Endodermal cell (in vitro differentiated cells): ENCODE results near the gene CCNK. TPM values are rescaled to one million over a fixed set of nuclear protein-coding genes. Genes with fewer than 3 reads are reported as not detected.

ENCODE experiments used
- DNase-seq: peaks from one replicate; pipeline ENCODE4 v3.0.0-alpha.2; 2017
- H3K27ac ChIP-seq: 2 replicates; pipeline ENCODE4 v1.5.1; 2013; ENCODE audit warnings: mild to moderate bottlenecking, low read depth, low read length, moderate library complexity
- H3K27me3 ChIP-seq: 2 replicates; pipeline ENCODE4 v1.6.1; 2013; ENCODE audit warnings: mild to moderate bottlenecking, low read length, moderate library complexity; ENCODE audit not compliant: insufficient read depth, control insufficient read depth, poor library complexity, severe bottlenecking
- H3K36me3 ChIP-seq: 2 replicates; pipeline ENCODE4 v1.7.0; 2013; ENCODE audit warnings: mild to moderate bottlenecking, low read length, moderate library complexity; ENCODE audit not compliant: control insufficient read depth, insufficient read depth
- H3K4me1 ChIP-seq: one replicate; pipeline ENCODE4 v1.7.0; 2013; ENCODE audit warnings: low read length; ENCODE audit not compliant: control insufficient read depth, insufficient read depth
- H3K4me3 ChIP-seq: 2 replicates; pipeline ENCODE4 v1.5.1; 2013; ENCODE audit warnings: mild to moderate bottlenecking, low read length, moderate library complexity
- H3K9ac ChIP-seq: 2 replicates; pipeline ENCODE4 v1.6.1; 2013; ENCODE audit warnings: mild to moderate bottlenecking, low read length, moderate library complexity; ENCODE audit not compliant: poor library complexity, severe bottlenecking; ENCODE audit errors: extremely low read depth
- H3K9me3 ChIP-seq: 2 replicates; pipeline ENCODE4 v1.6.1; 2013; ENCODE audit warnings: mild to moderate bottlenecking, low read length, moderate library complexity; ENCODE audit not compliant: control insufficient read depth
- H3K27ac Mint-ChIP-seq: 2 replicates; pipeline ENCODE4 v1.8.0; 2020; ENCODE audit warnings: mixed read lengths
- H3K27me3 Mint-ChIP-seq: 2 replicates; pipeline ENCODE4 v1.8.0; 2021; ENCODE audit warnings: mild to moderate bottlenecking, mixed read lengths; ENCODE audit not compliant: insufficient read depth
- H3K36me3 Mint-ChIP-seq: 2 replicates; pipeline ENCODE4 v1.8.0; 2020; ENCODE audit warnings: low read depth, mixed read lengths
- H3K4me1 Mint-ChIP-seq: 2 replicates; pipeline ENCODE4 v1.8.0; 2020; ENCODE audit warnings: mixed read lengths
- H3K4me3 Mint-ChIP-seq: 2 replicates; pipeline ENCODE4 v1.8.0; 2020; ENCODE audit warnings: mild to moderate bottlenecking, moderate library complexity, mixed read lengths
- H3K9me3 Mint-ChIP-seq: 2 replicates; pipeline ENCODE4 v1.8.0; 2020; ENCODE audit warnings: mild to moderate bottlenecking, mixed read lengths
- CTCF ChIP-seq: fragments of 200-600 bp; sonication (generic); conservative IDR thresholded peaks from 2 replicates; pipeline ENCODE4 v1.5.0; 2021; ENCODE audit warnings: antibody characterized with exemption, mild to moderate bottlenecking
- WGBS, 2 experiments: methylation state at CpG; one replicate each; pipeline versions ENCODE4 v1.1.5 to v1.1.7; 2013; ENCODE audit warnings: missing lambda C conversion rate in 2 of 2, mixed read lengths in 1 of 2; ENCODE audit not compliant: insufficient coverage in 1 of 2, insufficient read length in 1 of 2; 5-methylcytosine and 5-hydroxymethylcytosine counted together
- total RNA-seq, 2 donors: library from RNA; stranded (reverse); fragmentation: NEBNext Ultra II Directional in 1 of 2; extraction: Animal tissue kit (Norgen Biotek cat#: 25700) in 1 of 2; gene quantifications; 2 replicates in 1 of 2; 3 replicates in 1 of 2; pipeline ENCODE4 v1.2.1, GENCODE V29; 2021

Gene CCNK
- total RNA-seq, 2 donors from 2014 or later = 71.5 to 77.1 TPM

DNA sequence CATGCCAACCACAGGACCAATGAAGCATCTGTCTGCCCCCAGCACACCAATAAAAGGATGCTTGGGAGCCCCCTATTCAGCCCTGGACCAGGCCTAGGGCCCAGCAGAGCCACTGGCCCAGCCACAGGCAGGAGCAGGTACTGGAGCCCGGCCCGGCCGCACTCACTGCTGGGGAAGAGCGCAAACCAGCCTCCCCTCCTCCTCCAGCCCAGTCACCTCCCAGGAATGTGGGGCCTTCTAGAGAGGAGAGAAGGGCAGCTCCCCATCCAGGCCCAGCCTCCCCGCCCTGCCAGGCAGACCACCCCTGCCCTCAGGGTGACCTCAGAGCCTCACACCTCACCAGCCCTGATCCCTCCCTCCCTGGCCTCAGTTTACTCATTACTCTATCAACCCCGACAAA is 56.2 kb downstream of the CCNK start:
- WGBS, 2 experiments = 74% methylated on average over 6 of the region's 6 CpGs; no CpG with 5 or more reads in 1 of the 2 experiments
- H3K4me3 ChIP-seq = no peak overlapping the region
- H3K9ac ChIP-seq = no peak overlapping the region
- no peak overlapping the region for H3K27ac ChIP-seq
- no peak for TF ChIP-seq CTCF
- H3K4me3 Mint-ChIP-seq = no peak overlapping the region
- H3K27me3 Mint-ChIP-seq = no peaks in the 10 kb centered on the region
- no peaks in the 10 kb centered on the region for H3K27me3 ChIP-seq
- H3K4me1 Mint-ChIP-seq = peaks cover 18% of the 10 kb centered on the region
- H3K9me3 ChIP-seq = no peaks in the 10 kb centered on the region
- H3K36me3 ChIP-seq = no peaks in the 10 kb centered on the region
- no peaks in the 10 kb centered on the region for H3K9me3 Mint-ChIP-seq
- DNase-seq = peak; percentile 81
- peaks cover 5% of the 10 kb centered on the region for H3K4me1 ChIP-seq
- H3K36me3 Mint-ChIP-seq = no peaks in the 10 kb centered on the region
- H3K27ac Mint-ChIP-seq = peak overlapping the region; percentile 48

- peak; percentile 66 for TF ChIP-seq CTCF
- peaks cover 18% of the 10 kb centered on the region for H3K4me1 Mint-ChIP-seq
- Histone ChIP-seq H3K27ac (no peak overlapping the region), H3K9ac (no peak overlapping the region), H3K36me3 (no peaks in the 10 kb centered on the region), H3K4me1 (peaks cover 5% of the 10 kb centered on the region), H3K4me3 (no peak overlapping the region), H3K9me3 (no peaks in the 10 kb centered on the region), H3K27me3 (no peaks in the 10 kb centered on the region)
- DNase-seq = peak; percentile 77
- WGBS, 2 experiments = 77% methylated on average over 9 of the region's 9 CpGs; no CpG with 5 or more reads in 1 of the 2 experiments
- H3K27ac Mint-ChIP-seq = no peak overlapping the region
- no peaks in the 10 kb centered on the region for H3K36me3 Mint-ChIP-seq
- H3K9me3 Mint-ChIP-seq = no peaks in the 10 kb centered on the region
- no peaks in the 10 kb centered on the region for H3K27me3 Mint-ChIP-seq
- no peak overlapping the region for H3K4me3 Mint-ChIP-seq
These were observed 57.1 kb downstream of the CCNK start for GRCh38 chr14:99538275-99538674.

DNA sequence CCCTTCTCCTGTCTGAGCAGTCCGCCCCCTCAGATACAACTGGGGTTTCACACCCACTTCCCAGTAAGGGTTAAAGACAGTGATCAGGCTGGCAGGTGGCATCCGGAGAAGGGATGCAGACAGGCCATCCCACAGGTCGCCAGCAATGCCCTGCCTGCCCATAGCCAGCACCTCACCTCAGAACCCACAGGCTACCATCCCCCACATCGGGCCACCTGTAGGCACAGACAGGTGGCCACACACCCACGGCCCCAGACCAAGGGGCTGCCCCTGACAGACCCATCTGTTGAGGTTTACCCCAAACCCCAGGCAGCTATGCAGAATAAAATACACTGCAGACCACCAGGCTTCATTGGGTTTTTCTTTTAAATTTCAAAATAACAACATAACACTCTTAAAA is 57.5 kb downstream of the CCNK start:
- H3K27ac ChIP-seq = no peak overlapping the region
- Mint-ChIP-seq H3K27me3 (no peaks in the 10 kb centered on the region), H3K4me3 (no peak overlapping the region), H3K36me3 (no peaks in the 10 kb centered on the region), H3K4me1 (peaks cover 18% of the 10 kb centered on the region), H3K27ac (no peak overlapping the region), H3K9me3 (no peaks in the 10 kb centered on the region)
- H3K9ac ChIP-seq = no peak overlapping the region
- no peak for DNase-seq
- H3K9me3 ChIP-seq = no peaks in the 10 kb centered on the region
- 76 to 81% methylated on average over 4 to 5 of the region's 5 CpGs for WGBS, 2 experiments
- no peak for TF ChIP-seq CTCF
- H3K4me3 ChIP-seq = no peak overlapping the region
- no peaks in the 10 kb centered on the region for H3K36me3 ChIP-seq
- H3K4me1 ChIP-seq = peaks cover 5% of the 10 kb centered on the region
- no peaks in the 10 kb centered on the region for H3K27me3 ChIP-seq
